Endothelial cell of umbilical vein (primary cell): ENCODE results near the gene ESPN.

Source experiments
- EZH2 ChIP-seq: IDR thresholded peaks from 2 replicates; pipeline ENCODE4 v1.6.1; 2012; ENCODE audit warnings: borderline replicate concordance, low read depth, mild to moderate bottlenecking, moderate library complexity, low read length, inconsistent platforms; ENCODE audit not compliant: severe bottlenecking
- GATA2 ChIP-seq: IDR thresholded peaks from 2 replicates; pipeline ENCODE4 v1.7.0; 2011; ENCODE audit warnings: low read depth, mild to moderate bottlenecking, moderate library complexity, mixed read lengths, low read length; ENCODE audit not compliant: insufficient read length, insufficient read depth
- JUN ChIP-seq: IDR thresholded peaks from 2 replicates; pipeline ENCODE4 v1.6.1; 2011; ENCODE audit warnings: borderline replicate concordance, low read depth; ENCODE audit not compliant: insufficient read length, insufficient read depth
- POLR2A ChIP-seq: IDR thresholded peaks from 2 replicates; pipeline ENCODE4 v1.6.1; 2012; ENCODE audit warnings: low read depth, mild to moderate bottlenecking, control low read depth, low read length
- TF ChIP-seq, protein P1 (sequence below), 2 donors: IDR thresholded peaks; 1 replicate in 1 of 2; 2 replicates in 1 of 2; pipeline ENCODE4 v1.5.1; 2011; ENCODE audit warnings: low read length in 2 of 2, mild to moderate bottlenecking in 2 of 2, moderate library complexity in 2 of 2, control low read depth in 1 of 2, inconsistent platforms in 1 of 2, low read depth in 1 of 2; ENCODE audit not compliant: insufficient read depth in 1 of 2; ENCODE audit errors: extremely low read depth in 1 of 2

DNA sequence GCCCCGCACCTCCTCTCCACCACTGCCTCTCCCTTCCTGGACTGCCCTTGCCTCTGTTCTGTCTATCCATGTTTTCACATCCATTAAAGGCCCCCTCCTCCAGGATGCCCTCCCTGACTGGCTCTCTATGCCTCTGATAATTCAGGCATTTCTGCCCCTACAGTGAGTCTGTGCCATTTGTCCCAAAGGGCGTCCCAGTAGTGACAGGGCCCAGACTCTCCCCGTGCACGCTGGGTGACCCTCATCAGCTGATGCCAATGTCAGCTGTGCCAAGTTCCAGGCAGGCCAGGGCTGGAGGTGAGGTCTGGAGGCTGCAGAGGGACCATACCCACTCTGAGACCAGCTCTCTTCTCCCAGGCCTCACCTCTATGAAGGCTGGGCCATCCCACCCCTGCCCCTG lies 70.1 kb downstream of the ESPN start:
- no peak for TF ChIP-seq EZH2
- TF ChIP-seq, protein P1, sequence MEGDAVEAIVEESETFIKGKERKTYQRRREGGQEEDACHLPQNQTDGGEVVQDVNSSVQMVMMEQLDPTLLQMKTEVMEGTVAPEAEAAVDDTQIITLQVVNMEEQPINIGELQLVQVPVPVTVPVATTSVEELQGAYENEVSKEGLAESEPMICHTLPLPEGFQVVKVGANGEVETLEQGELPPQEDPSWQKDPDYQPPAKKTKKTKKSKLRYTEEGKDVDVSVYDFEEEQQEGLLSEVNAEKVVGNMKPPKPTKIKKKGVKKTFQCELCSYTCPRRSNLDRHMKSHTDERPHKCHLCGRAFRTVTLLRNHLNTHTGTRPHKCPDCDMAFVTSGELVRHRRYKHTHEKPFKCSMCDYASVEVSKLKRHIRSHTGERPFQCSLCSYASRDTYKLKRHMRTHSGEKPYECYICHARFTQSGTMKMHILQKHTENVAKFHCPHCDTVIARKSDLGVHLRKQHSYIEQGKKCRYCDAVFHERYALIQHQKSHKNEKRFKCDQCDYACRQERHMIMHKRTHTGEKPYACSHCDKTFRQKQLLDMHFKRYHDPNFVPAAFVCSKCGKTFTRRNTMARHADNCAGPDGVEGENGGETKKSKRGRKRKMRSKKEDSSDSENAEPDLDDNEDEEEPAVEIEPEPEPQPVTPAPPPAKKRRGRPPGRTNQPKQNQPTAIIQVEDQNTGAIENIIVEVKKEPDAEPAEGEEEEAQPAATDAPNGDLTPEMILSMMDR (IDR thresholded peaks at IDR 0.05; ENCODE audit: extremely low read depth in 1 of 2, insufficient read depth in 1 of 2, low read depth in 1 of 2, low read length in 2 of 2): no peak
- no peak for TF ChIP-seq GATA2
- TF ChIP-seq POLR2A: no peak
- no peak for TF ChIP-seq JUN
